ENCODE data around the gene PRPF19. TPM values are rescaled to one million over a fixed set of nuclear protein-coding genes. Genes with fewer than 3 reads are reported as not detected.

PRPF19 gene
- total RNA-seq, 1 donor from 2014 or later, result 44.9 TPM

DNA sequence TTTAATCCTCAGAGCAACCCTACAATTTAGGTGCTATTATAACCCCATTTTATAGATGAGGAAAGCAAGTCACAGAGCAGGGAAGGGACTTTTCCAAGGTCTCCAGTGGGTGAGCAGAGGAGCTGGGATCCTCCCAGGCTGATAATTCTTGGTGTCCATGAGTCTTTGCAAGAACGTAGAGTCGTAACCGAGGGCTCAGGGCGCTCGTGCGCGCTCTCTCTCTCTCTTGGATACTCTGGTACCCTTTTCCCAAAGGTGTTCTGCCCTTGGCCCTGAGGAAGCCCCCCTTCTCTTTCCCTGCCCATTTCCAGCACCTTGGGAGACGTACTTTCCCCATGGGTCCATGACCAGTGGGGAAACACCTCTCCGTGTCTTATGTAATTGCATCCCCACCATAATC lies 44.2 kb downstream of the PRPF19 start:
- no peak for DNase-seq (ENCODE audit: low spot score)
- ATAC-seq, result no peak

DNA sequence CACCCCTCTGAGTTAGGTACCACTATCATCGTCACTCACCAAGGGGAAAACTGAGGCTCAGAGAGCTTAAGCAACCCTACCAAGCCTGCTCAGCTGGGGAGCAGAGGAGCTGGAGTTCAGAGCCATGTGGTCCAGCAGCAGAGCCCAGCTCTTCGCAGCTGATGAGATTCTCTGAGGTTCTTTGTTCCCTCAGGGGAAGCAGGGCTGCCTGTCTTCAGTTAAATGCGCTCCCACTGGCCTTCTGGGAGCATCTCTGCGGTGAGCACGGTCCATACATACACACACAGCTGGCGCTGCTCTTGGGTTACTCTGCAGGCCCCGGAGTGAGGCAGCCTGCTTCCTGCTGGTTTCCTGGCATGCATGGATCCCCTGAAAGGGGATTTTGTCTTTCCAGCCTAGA lies 45.4 kb downstream of the PRPF19 start:
- DNase-seq (ENCODE audit: low spot score) (no peak), ATAC-seq (no peak)

DNA sequence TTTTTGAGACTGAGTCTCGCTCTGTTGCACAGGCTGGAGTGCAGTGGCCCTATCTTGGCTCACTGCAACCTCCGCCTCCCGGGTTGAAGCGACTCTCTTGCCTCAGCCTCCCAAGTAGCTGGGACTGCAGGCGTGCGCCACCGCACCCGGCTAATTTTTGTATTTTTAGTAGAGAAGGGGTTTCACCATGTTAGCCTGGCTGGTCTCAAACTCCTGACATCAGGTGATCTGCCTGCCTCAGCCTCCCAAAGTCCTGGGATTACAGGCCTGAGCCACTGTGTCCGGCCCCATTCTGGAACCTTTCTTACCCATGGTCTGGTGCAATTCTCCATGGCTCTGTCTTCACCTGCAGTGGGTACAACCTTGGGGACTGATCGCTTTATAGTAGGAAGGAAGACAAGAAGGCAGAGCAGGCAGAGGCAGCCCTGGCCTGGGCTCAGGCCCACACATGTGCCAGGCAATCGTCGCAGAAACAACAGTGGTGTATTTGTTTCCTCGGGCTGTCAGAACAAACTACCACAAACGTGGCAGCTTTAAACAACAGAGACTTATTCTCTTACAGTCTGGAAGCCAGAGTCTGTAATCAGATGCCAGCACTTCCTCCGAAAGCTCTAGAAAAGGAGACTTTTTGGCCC lies 46.7 kb downstream of the PRPF19 start:
- ATAC-seq (no peak), DNase-seq (ENCODE audit: low spot score) (no peak)

DNA sequence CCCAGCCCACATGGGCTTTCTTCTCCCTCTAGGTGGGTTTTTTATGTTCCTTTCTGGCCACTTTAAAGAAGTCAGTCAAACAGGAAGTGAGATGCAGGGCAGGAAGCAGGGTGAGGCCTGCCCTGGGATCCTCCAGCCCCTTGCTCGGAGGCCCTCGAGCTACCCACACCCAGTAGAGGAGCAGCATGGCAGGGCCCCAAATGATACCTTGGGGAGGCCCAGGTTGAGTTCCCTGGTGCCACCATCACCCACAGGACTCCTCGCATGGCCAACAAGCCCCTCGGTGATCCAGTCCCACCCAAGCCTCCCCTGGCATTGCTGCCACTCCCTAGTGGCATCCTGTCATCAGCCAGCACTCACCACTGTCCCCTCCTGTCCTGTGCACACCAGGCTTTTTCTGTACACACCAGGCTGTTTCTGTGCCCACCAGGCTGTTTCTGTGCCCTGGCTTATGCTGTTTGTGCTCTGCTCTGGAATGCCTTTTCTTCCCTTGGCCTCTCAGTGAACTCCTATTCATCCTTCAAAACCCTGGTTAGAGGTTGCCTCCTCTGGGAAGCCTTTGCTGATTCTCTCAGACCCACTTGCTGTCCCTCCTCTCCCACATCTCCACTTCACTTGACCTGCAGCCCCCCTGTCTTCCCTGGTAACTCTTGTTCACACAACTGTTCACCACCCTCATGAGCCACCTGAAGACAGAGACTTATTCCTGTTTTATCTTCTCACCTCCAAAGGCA lies 47.5 kb downstream of the PRPF19 start:
- DNase-seq (ENCODE audit: low spot score), result no peak
- ATAC-seq, result no peak

DNA sequence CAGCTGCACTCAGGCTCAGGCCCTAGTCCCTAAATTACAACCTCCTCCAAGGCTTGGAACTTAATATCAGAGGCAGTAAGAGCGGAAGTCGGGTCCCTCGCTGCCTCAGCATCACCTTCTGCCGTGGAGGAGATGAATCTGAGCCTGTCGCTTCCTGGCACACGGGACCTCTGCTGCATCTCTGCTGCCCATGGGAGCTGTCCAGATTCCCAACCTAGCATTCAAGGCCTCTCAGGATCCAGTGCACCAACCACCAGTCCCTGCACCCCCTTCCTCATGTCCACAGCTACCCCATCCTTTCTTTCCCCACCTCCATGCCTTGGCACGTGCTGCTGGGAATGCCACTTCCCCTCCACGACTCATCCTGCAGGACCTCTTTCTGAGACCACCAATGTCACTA lies 48.1 kb downstream of the PRPF19 start:
- no peak for ATAC-seq

DNA sequence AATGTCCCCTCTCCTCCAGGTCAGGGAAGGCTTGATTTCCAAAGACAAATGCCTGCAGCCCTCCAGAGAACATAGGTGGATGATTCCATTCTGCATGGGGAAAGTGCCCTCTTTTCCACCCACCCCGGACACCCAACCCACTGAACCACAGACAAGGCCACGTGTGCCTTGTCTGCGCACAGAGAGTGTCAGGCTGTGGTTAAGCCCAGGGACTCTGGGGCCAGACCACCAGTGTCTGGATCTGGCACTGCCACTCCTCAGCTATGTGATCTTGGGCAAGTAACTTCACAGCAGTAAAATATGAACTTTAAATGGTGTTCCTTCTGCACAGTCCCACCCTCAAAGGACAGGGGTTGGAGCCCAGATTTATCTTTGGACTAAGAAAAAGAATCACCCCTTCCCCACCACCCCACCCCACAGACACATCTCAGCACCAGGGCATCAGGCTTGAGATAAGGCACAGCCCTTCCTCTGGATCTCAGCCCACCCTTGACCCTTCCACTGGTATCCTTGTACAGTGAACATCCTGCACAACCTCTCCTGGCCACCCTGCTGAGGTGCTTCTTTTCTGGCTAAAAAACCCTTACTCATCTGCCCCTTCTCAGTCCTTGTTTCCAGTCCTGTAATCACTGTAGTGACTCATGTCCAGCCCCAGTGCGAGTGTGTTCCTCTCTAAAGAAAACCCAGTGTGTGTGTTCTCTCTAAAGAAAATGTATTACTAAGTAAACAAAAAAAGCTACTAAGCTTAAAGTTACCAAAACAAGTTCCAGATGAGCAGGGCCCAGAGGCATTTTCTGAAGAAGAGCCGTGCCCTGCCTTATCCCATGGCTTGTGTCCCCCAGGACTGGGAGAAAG lies 48.8 kb downstream of the PRPF19 start:
- no peak for ATAC-seq
- DNase-seq (ENCODE audit: low spot score), result no peak

More for the DNA sequence above, 48.1 kb downstream of the PRPF19 start:
- DNase-seq (ENCODE audit: low spot score), result no peak

DNA sequence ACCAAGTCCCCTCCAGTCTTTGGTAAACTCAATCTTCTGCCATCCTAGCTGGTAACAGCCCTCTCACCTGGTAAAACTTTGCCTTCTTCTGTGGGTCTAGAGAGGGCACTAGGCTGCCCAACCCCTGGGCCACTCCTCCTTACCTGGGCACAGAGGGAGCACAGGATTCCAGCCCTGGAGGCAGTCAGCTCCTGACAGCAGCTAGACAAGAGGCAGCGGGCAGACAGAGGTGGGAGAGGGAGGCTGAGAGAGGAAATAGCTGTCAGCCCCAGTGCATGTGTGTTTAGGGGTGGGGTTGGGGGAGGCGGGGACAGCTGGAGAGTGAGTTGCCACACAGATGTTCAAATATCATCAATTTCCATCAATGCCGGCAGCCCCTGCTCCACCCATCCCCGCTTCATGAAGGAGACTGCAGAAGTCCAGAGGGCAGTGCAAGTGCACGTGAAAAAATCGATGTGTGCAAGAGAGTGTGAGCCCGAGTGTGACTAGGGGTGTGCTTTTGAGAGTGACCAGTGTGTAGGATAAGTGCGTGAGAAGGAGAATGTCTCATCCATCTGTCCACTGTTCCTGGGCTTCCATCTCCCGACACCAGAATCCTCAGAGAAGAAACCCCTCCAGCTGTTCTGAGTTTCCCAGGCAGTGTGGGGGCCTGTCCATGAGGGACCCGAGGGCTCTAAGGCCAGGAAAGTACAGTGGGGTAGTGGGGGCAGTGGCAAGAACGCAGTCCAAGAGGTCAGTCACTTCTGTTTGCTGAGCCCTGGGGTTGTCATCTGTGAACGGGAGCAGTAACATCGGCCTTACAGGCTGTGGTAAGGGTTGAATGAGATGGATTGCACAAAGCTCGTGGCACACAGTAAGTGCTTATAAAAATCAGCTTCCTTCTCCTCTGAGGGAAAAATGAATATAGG lies 50.4 kb downstream of the PRPF19 start, which contains the start of gene PTGDR2:
TSS of gene PTGDR2 (minus strand) at position 225 of the 908 bp plus-strand sequence. CDS start 2,228 bp downstream, outside the sequence.
- no peak for ATAC-seq
- DNase-seq (ENCODE audit: low spot score), result no peak

DNA sequence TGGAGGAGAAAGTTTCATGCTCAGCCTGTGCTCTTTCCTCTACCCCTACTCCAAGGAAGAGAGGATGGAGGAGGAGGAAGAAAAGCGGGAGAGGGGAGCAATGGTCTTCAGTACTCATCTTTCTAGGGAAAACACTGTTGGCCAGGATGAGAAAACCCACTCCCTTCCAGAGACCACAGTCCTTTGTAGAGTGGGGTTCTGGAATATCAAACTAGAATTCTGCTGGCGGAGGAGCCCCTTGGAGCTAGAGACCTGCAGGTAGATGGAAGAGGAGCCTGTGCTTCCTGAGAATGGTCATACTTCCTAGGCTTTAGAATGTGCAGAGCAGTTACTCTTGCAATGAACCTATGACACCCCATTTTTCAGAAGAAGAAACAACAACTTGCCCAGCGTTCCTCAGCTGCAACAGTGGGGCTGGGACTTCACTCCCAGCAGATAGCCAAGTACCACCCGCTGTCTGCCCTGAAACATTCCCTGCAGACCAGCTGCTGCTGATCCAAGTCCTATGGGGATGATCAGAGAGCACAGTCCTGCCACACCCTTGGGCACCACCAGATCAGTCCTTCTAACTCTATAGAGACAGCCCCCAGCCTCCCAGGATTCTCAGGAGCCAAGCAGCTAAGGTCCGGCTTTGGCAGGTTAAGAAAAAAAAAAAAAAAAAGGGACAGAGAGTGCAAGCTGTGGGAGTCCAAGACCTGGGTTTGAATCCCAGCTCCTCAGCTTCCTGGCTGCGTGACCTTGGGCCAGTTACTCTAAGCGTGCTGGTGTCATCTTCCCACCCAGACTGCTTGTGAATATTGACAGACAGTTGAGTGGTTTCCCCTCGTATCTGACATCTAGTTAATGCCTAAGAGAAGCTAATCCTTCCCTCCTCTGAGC lies 51.3 kb downstream of the PRPF19 start:
- ATAC-seq, result no peak
- no peak for DNase-seq (ENCODE audit: low spot score)

DNA sequence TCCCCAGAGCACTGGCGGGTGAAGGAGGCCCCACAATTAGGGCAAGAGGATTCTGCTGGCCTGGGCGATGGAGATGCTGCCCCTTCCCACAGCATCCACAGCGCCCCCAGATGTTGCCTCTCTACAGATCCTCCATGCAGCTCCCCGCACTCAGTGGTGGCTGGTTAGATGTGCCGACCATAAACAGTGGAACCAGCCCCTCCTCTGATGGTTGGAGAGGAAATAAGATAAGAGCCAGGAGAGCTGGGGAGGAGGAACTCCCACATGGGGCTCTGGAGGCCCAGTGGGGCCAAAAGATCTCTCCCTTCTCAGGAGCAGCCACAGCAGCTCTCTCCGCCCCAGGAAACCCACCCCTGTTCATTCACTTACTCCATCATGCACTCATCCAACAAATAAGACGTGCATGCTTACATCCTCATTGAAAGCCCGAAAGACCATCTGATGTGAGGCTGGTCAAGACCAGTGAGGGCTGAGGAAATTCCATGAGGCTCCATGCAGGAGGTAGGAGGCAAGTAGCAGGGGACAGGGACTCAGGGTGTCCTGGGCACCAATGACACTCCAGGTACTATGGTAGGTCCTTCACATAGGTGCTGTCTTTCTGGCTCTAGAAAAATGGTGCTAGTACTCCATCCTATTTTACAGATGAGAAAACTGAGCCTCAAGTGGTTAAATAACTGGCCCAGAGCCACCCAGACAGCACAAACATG lies 52.1 kb downstream of the PRPF19 start:
- ATAC-seq (no peak), DNase-seq (ENCODE audit: low spot score) (no peak)

DNA sequence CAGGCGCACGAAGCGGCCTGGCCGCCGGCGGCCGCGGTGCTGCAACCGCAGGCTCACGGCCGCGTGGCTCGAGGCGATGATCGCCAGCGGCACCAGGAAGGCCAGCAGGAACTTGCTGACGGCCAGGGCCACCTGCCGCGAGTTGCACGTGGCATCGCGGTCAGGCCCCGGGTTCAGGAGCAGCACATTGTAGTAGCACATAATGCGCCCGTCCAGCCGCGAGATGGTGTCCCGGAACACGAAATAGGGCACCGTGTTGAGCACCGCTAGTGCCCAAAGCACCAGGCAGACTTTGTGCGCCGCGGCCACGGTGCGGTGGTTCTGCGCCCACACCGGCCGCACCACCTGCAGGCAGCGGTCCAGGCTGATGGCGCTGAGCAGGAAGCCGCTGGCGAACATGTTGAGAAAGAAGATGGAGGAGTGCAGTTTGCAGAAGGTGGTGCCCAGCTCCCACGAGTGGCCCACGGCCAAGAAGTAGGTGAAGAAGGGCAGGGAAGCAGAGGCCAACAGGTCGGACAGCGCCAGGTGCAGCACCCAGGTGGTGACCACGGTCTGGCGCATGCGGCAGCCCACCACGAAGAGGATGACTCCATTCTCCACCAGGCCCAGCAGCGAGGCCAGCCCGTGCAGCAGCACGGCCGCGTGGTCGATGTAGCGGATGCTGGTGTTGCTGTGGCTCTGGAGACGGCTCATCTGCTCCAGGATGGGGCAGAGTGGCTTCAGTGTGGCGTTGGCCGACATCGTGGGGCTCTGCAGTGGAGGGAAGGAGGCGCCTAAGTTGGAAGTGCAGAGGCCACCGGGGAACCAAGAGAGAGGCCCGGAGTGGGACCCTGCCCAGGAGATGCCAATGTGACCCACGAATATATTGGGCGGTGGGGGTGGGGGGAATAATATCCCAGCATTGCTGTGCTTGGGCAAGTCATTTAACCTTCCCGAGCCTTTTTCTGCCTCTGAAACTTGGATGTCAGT lies 53.1 kb downstream of the PRPF19 start:
- ATAC-seq (no peak), DNase-seq (ENCODE audit: low spot score) (no peak)

DNA sequence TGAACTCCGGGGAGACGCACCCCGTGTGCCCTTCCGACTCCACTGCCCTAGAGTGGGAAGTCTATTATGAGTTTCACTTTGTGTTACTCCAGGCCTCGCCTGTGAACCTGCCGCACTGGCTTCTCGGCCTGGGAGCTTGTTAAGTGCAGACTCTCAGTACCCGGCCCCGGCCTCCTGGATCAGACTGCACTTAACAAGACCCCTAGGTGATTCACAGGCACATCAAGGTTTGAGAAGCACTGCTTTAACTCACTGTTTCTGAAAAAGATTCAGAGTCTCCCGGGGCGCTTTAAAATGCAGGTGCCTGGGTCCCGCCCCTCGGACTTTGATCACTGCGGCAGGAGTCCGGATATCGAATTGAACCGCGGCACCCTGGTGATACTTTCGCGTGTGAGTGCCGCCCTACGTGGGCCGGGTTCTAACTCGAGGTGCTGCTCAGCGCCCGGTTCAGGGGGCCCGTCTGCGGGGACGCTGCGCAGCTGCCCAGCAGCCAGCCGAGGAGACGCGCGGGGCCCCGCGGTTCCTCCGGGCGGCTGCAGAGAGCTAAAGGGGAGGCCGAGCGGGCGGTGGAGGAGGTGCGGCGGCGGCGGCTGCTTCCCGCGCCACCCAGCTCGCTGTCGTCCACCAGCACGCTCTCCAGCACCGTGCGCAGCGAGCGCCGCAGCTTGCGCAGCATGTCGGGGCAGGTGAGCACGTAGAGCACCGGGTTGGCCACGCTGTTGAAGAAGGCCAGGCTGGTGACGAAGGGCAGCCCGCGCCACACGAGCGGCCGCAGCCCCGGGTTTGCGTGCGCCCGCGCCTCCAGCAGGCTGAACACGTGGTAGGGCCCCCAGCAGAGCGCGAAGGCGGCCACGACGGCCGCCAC lies 54.0 kb downstream of the PRPF19 start:
- peak; percentile 94 for ATAC-seq
- peak; percentile 89 for DNase-seq (ENCODE audit: low spot score)

DNA sequence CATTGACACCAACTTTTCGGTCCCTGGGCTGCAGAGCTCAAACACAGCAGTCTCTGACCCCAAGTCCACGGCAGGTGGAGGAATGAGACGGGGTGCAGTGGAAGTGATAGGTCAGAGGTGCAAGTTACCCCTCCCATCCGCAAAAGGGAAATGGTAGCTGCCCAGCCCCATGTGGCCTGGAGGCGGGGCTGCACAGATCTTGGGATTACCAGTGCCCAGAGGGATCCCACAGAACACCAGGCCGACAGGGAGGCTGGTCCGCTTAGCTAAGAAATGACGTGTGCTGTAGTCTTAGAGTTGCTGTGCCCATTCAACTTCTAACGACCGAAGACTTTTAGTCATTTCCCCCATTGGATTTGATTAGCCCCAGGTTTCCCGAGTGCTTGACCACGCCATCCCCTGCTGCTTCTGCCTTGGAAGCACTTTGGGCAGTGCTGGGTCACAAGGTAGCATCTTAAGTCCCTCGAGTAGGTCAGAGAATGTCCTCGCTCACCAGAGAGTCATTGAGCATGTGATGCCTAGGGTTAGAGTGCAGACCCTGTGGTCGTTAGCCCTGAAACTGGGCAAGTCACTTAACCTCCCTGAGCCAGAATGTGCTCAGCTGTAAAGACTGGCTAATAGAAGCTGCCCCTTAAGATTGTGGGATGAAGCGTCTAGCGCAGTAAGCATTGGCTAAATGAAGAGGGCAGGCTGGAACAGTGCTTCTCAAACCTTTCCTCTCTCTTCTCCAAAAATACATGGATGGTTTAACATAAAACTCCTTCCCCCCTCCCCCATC lies 54.9 kb downstream of the PRPF19 start:
- no peak for DNase-seq (ENCODE audit: low spot score)
- ATAC-seq, result no peak

DNA sequence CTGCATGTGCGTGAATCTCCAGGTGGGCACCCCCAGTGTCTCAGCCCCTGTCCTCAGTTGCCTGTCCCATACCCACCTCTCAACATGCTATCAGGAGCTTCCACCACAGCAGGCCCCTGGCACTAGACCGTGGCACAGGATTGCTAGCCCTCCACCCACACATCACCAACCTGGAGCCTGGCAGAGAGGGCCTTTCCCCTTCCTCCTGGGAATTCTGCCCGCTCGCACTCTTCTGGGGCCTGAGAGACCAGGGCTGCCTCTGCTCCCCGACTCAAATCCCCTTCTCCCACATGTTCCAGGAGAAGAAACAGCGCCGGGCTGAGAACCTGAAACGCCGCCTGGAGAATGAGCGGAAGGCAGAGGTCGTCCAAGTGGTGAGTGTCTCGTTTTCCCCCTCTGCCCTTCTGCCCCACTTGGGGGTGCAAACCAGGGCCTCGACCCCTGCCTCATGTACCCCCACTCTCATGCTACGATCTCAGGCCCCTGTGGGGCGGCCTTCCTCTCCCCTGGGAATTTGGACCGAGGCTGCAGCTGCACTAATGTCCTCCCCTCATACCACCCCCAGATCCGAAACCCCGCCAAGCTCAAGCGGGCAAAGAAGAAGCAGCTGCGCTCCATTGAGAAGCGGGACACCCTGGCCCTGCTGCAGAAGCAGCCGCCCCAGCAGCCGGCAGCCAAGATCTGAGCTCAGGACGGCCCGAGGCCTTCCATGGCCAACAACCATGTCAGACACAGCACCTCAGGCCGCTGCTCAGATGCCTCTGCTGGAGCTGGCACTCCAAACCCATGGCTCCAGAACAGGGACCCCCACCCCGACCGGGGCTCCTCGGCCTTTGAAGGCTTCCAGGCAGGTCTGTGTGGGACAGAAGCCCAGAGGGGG lies 56.5 kb downstream of the PRPF19 start:
- DNase-seq (ENCODE audit: low spot score) (no peak), ATAC-seq (no peak)

DNA sequence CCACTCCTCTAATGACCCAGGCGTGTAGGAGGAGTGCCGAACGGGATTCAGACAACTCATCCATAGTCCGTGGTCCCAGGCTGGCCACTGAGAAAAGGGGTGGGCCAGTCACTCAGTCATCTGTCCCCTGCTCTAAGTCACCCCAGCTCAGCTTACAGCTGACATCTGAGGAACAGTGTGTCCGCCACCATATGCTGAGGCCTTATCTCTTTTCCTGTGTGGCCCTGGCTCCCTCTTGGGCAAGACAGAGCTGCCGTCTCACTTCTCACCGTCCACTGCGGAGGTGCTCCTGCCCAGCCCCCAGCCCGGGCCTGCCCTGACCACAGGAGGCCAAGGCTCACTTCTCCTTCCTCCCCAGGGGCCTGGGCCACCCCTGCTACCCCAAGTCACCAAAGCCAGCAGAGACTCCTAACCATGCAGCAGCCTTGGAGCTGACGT lies 57.7 kb downstream of the PRPF19 start:
- DNase-seq (ENCODE audit: low spot score), result no peak

DNA sequence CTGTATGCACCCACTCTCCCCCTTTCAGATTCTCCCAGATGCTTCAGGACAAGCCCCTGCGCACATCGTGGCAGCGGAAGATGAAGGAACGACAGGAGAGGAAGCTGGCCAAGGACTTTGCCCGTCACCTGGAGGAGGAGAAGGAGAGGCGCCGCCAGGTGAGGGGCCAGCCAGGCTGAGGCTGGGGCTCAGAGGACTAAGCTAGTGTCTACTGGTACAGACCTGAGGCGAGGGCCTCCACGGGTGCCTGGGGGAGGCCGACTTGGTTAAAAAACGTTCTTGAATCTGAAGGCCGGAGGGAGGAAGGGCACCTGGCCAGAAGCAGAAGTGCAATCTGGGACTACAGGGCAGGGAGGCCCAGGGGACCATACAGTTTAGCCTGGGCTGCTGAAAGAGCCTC lies 58.5 kb downstream of the PRPF19 start:
- DNase-seq (ENCODE audit: low spot score) (no peak), ATAC-seq (no peak)

More for the DNA sequence above, 57.7 kb downstream of the PRPF19 start:
- no peak for ATAC-seq

Data from left lobe of liver (tissue), 2 donors.